Gastroesophageal sphincter (tissue), 4 donors: ENCODE measurements around the gene RNF44. TPM values are rescaled to one million over a fixed set of nuclear protein-coding genes. Genes with fewer than 3 reads are reported as not detected.
A peak's percentile ranks its signal among the peaks of the same experiment; 100 is the strongest.

Experiments used
- ATAC-seq: fragments of 150-250 bp; one replicate; pipeline ENCODE4 v1.9.1; 2016; ENCODE audit warnings: mild to moderate bottlenecking, moderate library complexity
- H3K27ac ChIP-seq, 4 donors: fragments of 200-600 bp; sonication (generic) in 3 of 4; 1 replicate in 3 of 4; 2 replicates in 1 of 4; pipeline ENCODE4 v1.5.1; 2016 to 2019
- H3K27me3 ChIP-seq: fragments of 200-600 bp; sonication (generic); one replicate; pipeline ENCODE4 v1.5.1; 2019
- H3K36me3 ChIP-seq, 2 donors: fragments of 200-600 bp; sonication (generic); one replicate each; pipeline ENCODE4 v1.5.1; 2019; ENCODE audit warnings: control low read depth in 1 of 2
- H3K4me1 ChIP-seq, 3 donors: fragments of 200-600 bp; sonication (generic); 1 replicate in 2 of 3; 2 replicates in 1 of 3; pipeline ENCODE4 v1.5.1; 2016 to 2019; ENCODE audit warnings: control low read depth in 2 of 3
- H3K4me3 ChIP-seq, 2 donors: fragments of 200-600 bp; sonication (generic); one replicate each; pipeline ENCODE4 v1.5.1; 2019; ENCODE audit warnings: mild to moderate bottlenecking in 1 of 2, moderate library complexity in 1 of 2
- H3K9me3 ChIP-seq, 3 donors: fragments of 200-600 bp; sonication (generic); one replicate each; pipeline ENCODE4 v1.5.1; 2017 to 2019; ENCODE audit warnings: control low read depth in 2 of 3
- EP300 ChIP-seq: sonication (generic); formaldehyde crosslinking; IDR thresholded peaks from one replicate; pipeline ENCODE4 v1.6.1; 2017; ENCODE audit warnings: antibody characterized with exemption, mild to moderate bottlenecking
- POLR2A ChIP-seq, 2 donors: fragments of 450-650 bp; IDR thresholded peaks; one replicate each; pipeline ENCODE4 v1.6.1; 2017; ENCODE audit warnings: antibody characterized with exemption in 2 of 2, mild to moderate bottlenecking in 2 of 2, moderate library complexity in 1 of 2
- POLR2AphosphoS5 ChIP-seq: sonication (generic); formaldehyde crosslinking; IDR thresholded peaks from one replicate; pipeline ENCODE4 v1.6.1; 2017; ENCODE audit warnings: antibody characterized with exemption
- WGBS, 2 donors: methylation state at CpG; one replicate each; pipeline ENCODE4 v1.1.5; 2018; ENCODE audit warnings: low coverage in 1 of 2; 5-methylcytosine and 5-hydroxymethylcytosine counted together
- total RNA-seq, 4 donors: library from RNA; depleted of rRNA; stranded (reverse); fragments of >200 nt; gene quantifications; one replicate each; pipeline ENCODE4 v1.1.0, GENCODE V29; 2016
- TF ChIP-seq, protein P1 (sequence below), 4 experiments: fragments of 200-600 bp in 2 of 4; fragments of 450-650 bp in 2 of 4; sonication (generic) in 1 of 4; IDR thresholded peaks; one replicate each; pipeline ENCODE4 v1.5.1; 2017 to 2019; ENCODE audit warnings: antibody characterized with exemption in 4 of 4, mild to moderate bottlenecking in 2 of 4, moderate library complexity in 2 of 4

Gene RNF44
- total RNA-seq, 4 donors from 2014 or later = 8.9 to 15.9 (median 12.4) TPM

DNA sequence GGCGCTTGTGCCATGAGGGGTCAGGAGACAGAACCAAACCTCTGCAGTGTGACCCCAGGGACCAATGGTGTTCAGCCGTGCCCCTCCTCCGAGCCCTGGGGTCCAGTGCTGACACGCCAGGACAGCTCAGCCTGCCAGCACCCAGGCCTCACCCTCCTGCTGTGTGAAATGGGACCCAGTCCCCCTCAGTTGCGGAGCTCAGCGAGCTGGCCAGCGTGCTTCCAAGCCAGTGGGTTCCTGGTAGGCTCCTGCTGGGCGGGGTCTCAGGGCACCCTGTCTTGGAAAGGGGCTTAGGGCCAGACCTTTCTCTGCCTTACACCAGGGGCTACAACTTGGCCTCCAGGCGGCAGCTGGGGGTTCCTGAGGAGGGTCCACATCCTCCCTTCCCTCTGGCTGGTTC lies 4.4 kb downstream of the RNF44 start:
- Histone ChIP-seq H3K36me3 (peaks cover 0 to 44% of the 10 kb centered on the region in 2 donors), H3K4me3 (no peak overlapping the region), H3K4me1 (peaks cover 0 to 82% (median 42%) of the 10 kb centered on the region in 3 donors), H3K9me3 (no peaks in the 10 kb centered on the region), H3K27me3 (no peaks in the 10 kb centered on the region), H3K27ac (peak overlapping the region in 3 of 4 donors; percentile 95 to 100 (median 99))
- no CpG with 5 or more reads among the region's 9 CpGs for WGBS, 2 donors
- no peak for ATAC-seq
- TF ChIP-seq, protein P1, sequence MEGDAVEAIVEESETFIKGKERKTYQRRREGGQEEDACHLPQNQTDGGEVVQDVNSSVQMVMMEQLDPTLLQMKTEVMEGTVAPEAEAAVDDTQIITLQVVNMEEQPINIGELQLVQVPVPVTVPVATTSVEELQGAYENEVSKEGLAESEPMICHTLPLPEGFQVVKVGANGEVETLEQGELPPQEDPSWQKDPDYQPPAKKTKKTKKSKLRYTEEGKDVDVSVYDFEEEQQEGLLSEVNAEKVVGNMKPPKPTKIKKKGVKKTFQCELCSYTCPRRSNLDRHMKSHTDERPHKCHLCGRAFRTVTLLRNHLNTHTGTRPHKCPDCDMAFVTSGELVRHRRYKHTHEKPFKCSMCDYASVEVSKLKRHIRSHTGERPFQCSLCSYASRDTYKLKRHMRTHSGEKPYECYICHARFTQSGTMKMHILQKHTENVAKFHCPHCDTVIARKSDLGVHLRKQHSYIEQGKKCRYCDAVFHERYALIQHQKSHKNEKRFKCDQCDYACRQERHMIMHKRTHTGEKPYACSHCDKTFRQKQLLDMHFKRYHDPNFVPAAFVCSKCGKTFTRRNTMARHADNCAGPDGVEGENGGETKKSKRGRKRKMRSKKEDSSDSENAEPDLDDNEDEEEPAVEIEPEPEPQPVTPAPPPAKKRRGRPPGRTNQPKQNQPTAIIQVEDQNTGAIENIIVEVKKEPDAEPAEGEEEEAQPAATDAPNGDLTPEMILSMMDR (IDR thresholded peaks at IDR 0.05) = no peak
- TF ChIP-seq POLR2AphosphoS5 = no peak
- no peak for TF ChIP-seq POLR2A (IDR thresholded peaks at IDR 0.05)
- TF ChIP-seq EP300 = no peak

DNA sequence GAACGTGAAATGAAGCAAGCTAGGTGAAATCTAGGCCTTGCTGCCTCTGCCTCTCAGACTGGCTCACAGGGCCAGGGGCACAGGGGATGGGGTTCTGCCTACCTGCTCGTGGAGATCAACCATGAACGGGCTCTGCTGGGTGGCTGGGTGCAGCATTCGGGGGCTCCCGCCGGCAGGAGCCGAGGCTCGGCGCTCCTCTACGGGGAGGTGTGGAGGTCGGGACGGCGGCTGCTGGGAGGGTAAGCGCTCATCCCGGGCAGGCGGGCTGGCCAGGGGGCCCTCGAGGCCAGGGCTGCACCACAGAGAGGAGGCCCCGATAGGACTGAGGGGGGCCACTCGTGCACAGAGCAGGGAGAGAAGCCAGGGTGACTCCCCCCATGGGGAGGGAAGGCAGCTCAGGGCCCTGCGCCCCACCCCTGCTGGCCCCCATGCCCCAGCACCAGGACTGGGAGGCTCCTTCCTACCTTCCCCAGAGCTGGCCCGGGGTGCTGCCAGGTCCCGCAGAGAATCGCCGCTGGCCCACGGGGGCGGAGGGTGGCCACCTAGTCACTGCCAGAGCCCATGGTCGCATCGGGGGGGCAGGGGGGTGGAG lies 5.2 kb downstream of the RNF44 start:
- TF ChIP-seq EP300 = no peak
- no peak for TF ChIP-seq POLR2AphosphoS5
- TF ChIP-seq, protein P1 (IDR thresholded peaks at IDR 0.05) = no peak
- WGBS, 2 donors = no CpG with 5 or more reads among the region's 28 CpGs
- no peaks in the 10 kb centered on the region for H3K9me3 ChIP-seq
- no peaks in the 10 kb centered on the region for H3K27me3 ChIP-seq
- peak overlapping the region in 3 of 4 donors; percentile 25 to 63 (median 55) for H3K27ac ChIP-seq
- H3K4me3 ChIP-seq = no peak overlapping the region
- peaks cover 0 to 52% of the 10 kb centered on the region in 2 donors for H3K36me3 ChIP-seq
- ATAC-seq = no peak
- H3K4me1 ChIP-seq = peaks cover 0 to 82% (median 42%) of the 10 kb centered on the region in 3 donors

DNA sequence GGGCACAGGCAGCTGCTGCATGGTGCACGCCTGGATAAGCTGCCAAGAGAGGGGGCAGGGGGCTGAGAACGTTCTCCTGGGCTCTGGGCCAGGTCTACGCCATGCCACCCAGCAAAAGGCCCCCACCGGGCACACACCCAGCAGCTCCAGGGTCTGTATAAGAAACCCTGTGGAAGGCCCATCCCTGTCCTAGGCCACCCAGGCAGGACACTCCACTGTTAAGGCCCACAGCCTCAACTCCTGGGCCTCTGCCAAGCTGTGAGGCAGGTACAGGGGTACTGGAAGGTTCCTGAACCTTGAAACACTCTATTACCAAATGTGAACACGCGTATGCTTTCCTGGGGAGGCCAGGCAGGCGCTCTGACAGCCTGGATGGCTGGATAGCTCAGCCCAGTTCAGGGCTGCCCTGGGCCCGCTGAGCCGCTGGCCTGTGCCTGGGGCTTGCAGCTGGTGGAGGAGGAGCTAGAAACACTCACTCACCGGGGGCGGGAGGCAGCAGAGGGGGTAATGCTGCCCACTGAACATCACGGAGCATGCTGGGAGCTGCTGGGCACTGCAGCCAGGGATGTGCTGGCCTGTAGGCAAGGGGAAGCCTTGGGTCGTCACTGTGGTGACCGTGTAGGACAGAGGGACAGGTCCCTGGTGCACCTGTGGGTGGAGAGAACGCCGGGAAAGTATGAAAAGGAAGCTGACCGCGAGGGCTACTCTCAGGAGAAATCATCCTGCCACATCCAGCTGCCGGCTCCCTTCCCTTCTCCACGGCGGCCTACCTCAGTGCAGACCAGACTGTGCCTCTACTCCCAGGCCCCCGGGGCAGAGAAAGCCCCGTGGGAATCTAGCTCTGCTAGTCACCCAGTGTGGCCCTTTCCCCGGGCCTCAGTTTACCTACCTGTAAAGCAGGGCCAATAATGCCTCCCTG lies 6.0 kb downstream of the RNF44 start:
- ATAC-seq = peak; percentile 27
- Histone ChIP-seq H3K4me1 (peaks cover 0 to 80% (median 42%) of the 10 kb centered on the region in 3 donors), H3K9me3 (no peaks in the 10 kb centered on the region), H3K27me3 (no peaks in the 10 kb centered on the region), H3K36me3 (peaks cover 0 to 57% of the 10 kb centered on the region in 2 donors), H3K4me3 (no peak overlapping the region), H3K27ac (peak overlapping the region in 3 of 4 donors; percentile 25 to 63 (median 55))
- TF ChIP-seq POLR2AphosphoS5 = no peak
- no peak for TF ChIP-seq POLR2A (IDR thresholded peaks at IDR 0.05)
- TF ChIP-seq EP300 = no peak
- TF ChIP-seq, protein P1 (IDR thresholded peaks at IDR 0.05) = no peak
- 31 to 52% methylated on average over 6 of the region's 24 CpGs for WGBS, 2 donors

DNA sequence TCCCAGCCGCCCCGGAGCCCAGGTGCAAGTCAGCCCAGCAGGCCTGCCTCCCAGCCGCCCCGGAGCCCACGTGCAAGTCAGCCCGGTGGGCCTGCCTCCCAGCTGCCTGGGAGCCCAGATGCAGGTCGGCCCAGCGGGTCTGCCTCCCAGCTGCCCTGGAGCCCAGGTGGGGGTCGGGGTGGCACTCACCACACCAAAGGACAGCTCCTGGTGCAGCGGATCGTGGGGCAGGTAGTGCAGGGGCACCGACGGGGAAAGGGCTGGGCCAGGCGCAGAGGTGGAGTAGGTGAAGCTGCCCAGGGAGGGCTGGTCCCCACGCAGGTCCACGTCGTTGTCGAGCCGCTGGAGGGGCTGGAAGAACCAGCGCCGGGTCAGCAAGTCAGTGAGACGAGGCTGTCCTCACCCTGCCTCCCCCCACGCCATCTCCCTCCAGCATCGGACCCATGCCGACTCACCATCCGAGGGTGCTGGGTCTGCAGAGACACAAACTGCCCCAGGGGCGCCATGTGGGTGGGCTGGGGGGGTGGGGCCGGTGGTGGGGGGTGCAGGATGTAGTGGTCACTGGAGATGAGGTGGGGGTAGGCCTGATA lies 6.7 kb downstream of the RNF44 start:
- Histone ChIP-seq H3K4me1 (peaks cover 0 to 73% (median 38%) of the 10 kb centered on the region in 3 donors), H3K9me3 (no peaks in the 10 kb centered on the region), H3K36me3 (peaks cover 0 to 59% of the 10 kb centered on the region in 2 donors), H3K4me3 (no peak overlapping the region), H3K27me3 (no peaks in the 10 kb centered on the region), H3K27ac (peak overlapping the region in 3 of 4 donors; percentile 25 to 63 (median 55))
- no peak for ATAC-seq
- WGBS, 2 donors = 75% methylated on average over 10 of the region's 28 CpGs; no CpG with 5 or more reads in 1 of the 2 donors
- TF ChIP-seq EP300 (no peak), POLR2AphosphoS5 (no peak), POLR2A (IDR thresholded peaks at IDR 0.05) (no peak)
- TF ChIP-seq, protein P1 (IDR thresholded peaks at IDR 0.05) = no peak
